HEK293 (cell line): ENCODE results near the gene MGMT.

Experiments
- CTCF ChIA-PET: fragments of 350-600 bp; formaldehyde crosslinking; extraction: SDS; loops from one replicate; lab custom pipeline; 2021; ENCODE audit warnings: antibody characterized with exemption; lab: Yijun Ruan, JAX
- POLR2A ChIA-PET: fragments of 300-600 bp; formaldehyde crosslinking; extraction: SDS; loops from one replicate; lab custom pipeline; 2020; ENCODE audit warnings: antibody characterized with exemption, inconsistent platforms; lab: Yijun Ruan, JAX
- H3K27ac ChIP-seq: fragments of 200-500 bp; sonication (Bioruptor generic); 2 replicates; pipeline ENCODE4 v1.5.1; 2014; ENCODE audit warnings: low read depth, low read length, control low read depth, inconsistent platforms; ENCODE audit errors: extremely low read depth
- H3K36me3 ChIP-seq, 2 experiments: fragments of 200-500 bp in 1 of 2; sonication (Bioruptor generic) in 1 of 2; 1 replicate in 1 of 2; 2 replicates in 1 of 2; pipeline ENCODE4 v1.5.1; 2014 to 2017; ENCODE audit warnings: inconsistent platforms in 2 of 2, low read length in 2 of 2; ENCODE audit not compliant: control insufficient read depth in 2 of 2, insufficient read depth in 1 of 2
- H3K4me1 ChIP-seq: fragments of 200-500 bp; sonication (Bioruptor generic); 2 replicates; pipeline ENCODE4 v1.5.1; 2014; ENCODE audit warnings: mild to moderate bottlenecking, low read length, inconsistent platforms; ENCODE audit not compliant: control insufficient read depth, insufficient read depth
- H3K4me3 ChIP-seq: 2 replicates; pipeline ENCODE4 v1.5.1; 2011; ENCODE audit warnings: low read depth, mild to moderate bottlenecking, control low read depth, low read length, moderate library complexity
- H3K9me3 ChIP-seq: fragments of 200-500 bp; sonication (Bioruptor generic); 2 replicates; pipeline ENCODE4 v1.5.1; 2014; ENCODE audit warnings: low read depth, low read length, inconsistent platforms; ENCODE audit not compliant: control insufficient read depth, insufficient read depth
- AEBP2 ChIP-seq: fragments of 450-650 bp; formaldehyde crosslinking; IDR thresholded peaks from 2 replicates; pipeline ENCODE4 v1.5.1; 2016; ENCODE audit warnings: missing biosample characterization, missing genetic modification characterization, borderline replicate concordance
- BCL11B ChIP-seq: fragments of 450-650 bp; formaldehyde crosslinking; IDR thresholded peaks from 2 replicates; pipeline ENCODE4 v1.5.1; 2016; ENCODE audit warnings: low read depth, missing biosample characterization, missing genetic modification characterization
- FEZF1 ChIP-seq: fragments of 450-650 bp; formaldehyde crosslinking; IDR thresholded peaks from 2 replicates; pipeline ENCODE4 v1.5.1; 2016; ENCODE audit warnings: missing biosample characterization, missing genetic modification characterization
- INSM2 ChIP-seq: fragments of 450-650 bp; formaldehyde crosslinking; IDR thresholded peaks from 2 replicates; pipeline ENCODE4 v1.5.1; 2016; ENCODE audit warnings: missing biosample characterization, missing genetic modification characterization
- KLF7 ChIP-seq: fragments of 450-650 bp; formaldehyde crosslinking; IDR thresholded peaks from 2 replicates; pipeline ENCODE4 v1.5.1; 2016; ENCODE audit warnings: missing biosample characterization, missing genetic modification characterization, borderline replicate concordance
- ZBTB26 ChIP-seq: fragments of 450-650 bp; formaldehyde crosslinking; optimal IDR thresholded peaks from 2 replicates; pipeline ENCODE3; 2016; ENCODE audit warnings: missing biosample characterization, mild to moderate bottlenecking, missing genetic modification characterization
- ZNF10 ChIP-seq: fragments of 450-650 bp; formaldehyde crosslinking; IDR thresholded peaks from 2 replicates; pipeline ENCODE4 v1.5.1; 2017; ENCODE audit warnings: missing biosample characterization, missing genetic modification characterization
- ZNF19 ChIP-seq: fragments of 450-650 bp; formaldehyde crosslinking; IDR thresholded peaks from 2 replicates; pipeline ENCODE4; 2016; ENCODE audit warnings: missing biosample characterization, missing genetic modification characterization, low read depth
- ZNF280D ChIP-seq: fragments of 450-650 bp; formaldehyde crosslinking; IDR thresholded peaks from 2 replicates; pipeline ENCODE4 v1.5.1; 2016; ENCODE audit warnings: missing biosample characterization, missing genetic modification characterization
- ZNF302 ChIP-seq: fragments of 450-650 bp; formaldehyde crosslinking; IDR thresholded peaks from 2 replicates; pipeline ENCODE4 v1.5.1; 2016; ENCODE audit warnings: missing biosample characterization, missing genetic modification characterization, low read depth
- ZNF366 ChIP-seq: fragments of 450-650 bp; formaldehyde crosslinking; conservative IDR thresholded peaks from 2 replicates; pipeline ENCODE4 v1.5.1; 2016; ENCODE audit warnings: missing biosample characterization, missing genetic modification characterization
- ZNF555 ChIP-seq: fragments of 450-650 bp; formaldehyde crosslinking; conservative IDR thresholded peaks from 2 replicates; pipeline ENCODE4 v1.5.1; 2017; ENCODE audit warnings: missing biosample characterization, mild to moderate bottlenecking, missing genetic modification characterization, inconsistent platforms
- ZNF624 ChIP-seq: fragments of 450-650 bp; formaldehyde crosslinking; IDR thresholded peaks from 2 replicates; pipeline ENCODE4 v1.5.1; 2017; ENCODE audit warnings: missing biosample characterization, missing genetic modification characterization
- ZNF701 ChIP-seq: fragments of 450-650 bp; formaldehyde crosslinking; IDR thresholded peaks from 2 replicates; pipeline ENCODE4 v1.5.1; 2016; ENCODE audit warnings: missing biosample characterization, missing genetic modification characterization
- ZNF792 ChIP-seq: fragments of 450-650 bp; formaldehyde crosslinking; IDR thresholded peaks from 2 replicates; pipeline ENCODE4 v1.5.1; 2016; ENCODE audit warnings: missing biosample characterization, missing genetic modification characterization
- ZNF837 ChIP-seq: fragments of 450-650 bp; formaldehyde crosslinking; IDR thresholded peaks from 2 replicates; pipeline ENCODE4 v1.5.1; 2016; ENCODE audit warnings: missing biosample characterization, missing genetic modification characterization
- ZSCAN30 ChIP-seq: fragments of 450-650 bp; IDR thresholded peaks from 2 replicates; pipeline ENCODE4 v1.5.1; 2018; ENCODE audit warnings: missing biosample characterization, mild to moderate bottlenecking, missing genetic modification characterization, moderate library complexity

The MGMT gene

GRCh38 chr10:129715805-129716204 lies 248.8 kb downstream of the MGMT start:
- Histone ChIP-seq H3K4me1 (peaks cover 4% of the 10 kb centered on the region; the same call in 1 of the 2 replicates), H3K4me3 (no peak overlapping the region), H3K36me3 (no peaks in the 10 kb centered on the region), H3K27ac (no peak overlapping the region), H3K9me3 (no peaks in the 10 kb centered on the region)
- no peak for TF ChIP-seq AEBP2 (tag by site-specific recombination)
- no peak for TF ChIP-seq KLF7 (tag by site-specific recombination)
- TF ChIP-seq ZNF302 = no peak
- no peak for TF ChIP-seq ZNF280D (tag by site-specific recombination)
- TF ChIP-seq ZNF19 (tag by site-specific recombination) = no peak
- no peak for TF ChIP-seq ZSCAN30 (tag by site-specific recombination)
- ChIA-PET CTCF (no interaction called here), POLR2A (no interaction called here)

- TF ChIP-seq ZNF701 (tag by site-specific recombination) (no peak), ZBTB26 (tag by site-specific recombination) (no peak), ZNF10 (tag by site-specific recombination) (no peak), ZNF837 (tag by site-specific recombination) (no peak), ZNF366 (tag by site-specific recombination) (no peak), ZNF555 (tag by site-specific recombination) (no peak), ZNF792 (no peak)
- TF ChIP-seq, all 188 proteins: peak for 0
- Histone ChIP-seq H3K9me3 (no peaks in the 10 kb centered on the region), H3K36me3 (no peaks in the 10 kb centered on the region), H3K27ac (no peak overlapping the region), H3K4me1 (peaks cover 3% of the 10 kb centered on the region; the same call in 1 of the 2 replicates), H3K4me3 (no peak overlapping the region)
- ChIA-PET CTCF (no interaction called here), POLR2A (no interaction called here)
Observed at GRCh38 chr10:129716211-129716681, 249.2 kb downstream of the MGMT start.

GRCh38 chr10:129716881-129717280 lies 249.8 kb downstream of the MGMT start:
- Histone ChIP-seq H3K4me3 (no peak overlapping the region), H3K36me3 (no peaks in the 10 kb centered on the region), H3K9me3 (no peaks in the 10 kb centered on the region), H3K27ac (no peak overlapping the region), H3K4me1 (no peaks in the 10 kb centered on the region)
- ChIA-PET CTCF (no interaction called here), POLR2A (no interaction called here)
- TF ChIP-seq INSM2 (no peak), ZNF624 (tag by site-specific recombination) (no peak), FEZF1 (no peak), BCL11B (no peak)
